ENCODE measurements around the gene SCTR.

Gene SCTR
- total RNA-seq: 0 to 0.12 (median 0) reads per million in 4 donors

GRCh38 chr2:119523952-119524694, at the start of gene SCTR:
Gene SCTR (minus strand): TSS chr2:119524483. CDS start chr2:119524226, 257 bp downstream.
- no peak for DNase-seq

- DNase-seq: no peak
Measured at GRCh38 chr2:119567292-119567691, 43.0 kb upstream of the SCTR start.

GRCh38 chr2:119565481-119565880, 41.2 kb upstream of the SCTR start:
- DNase-seq: no peak

GRCh38 chr2:119553687-119554344, 29.5 kb upstream of the SCTR start:
- no peak for DNase-seq

GRCh38 chr2:119552902-119553301, 28.6 kb upstream of the SCTR start:
- no peak for DNase-seq

GRCh38 chr2:119550856-119551255, 26.6 kb upstream of the SCTR start:
- DNase-seq: no peak

GRCh38 chr2:119550346-119550745, 26.1 kb upstream of the SCTR start:
- DNase-seq: no peak

GRCh38 chr2:119549241-119549640, 25.0 kb upstream of the SCTR start:
- DNase-seq: no peak

GRCh38 chr2:119548516-119549120, 24.3 kb upstream of the SCTR start:
- no peak for DNase-seq

GRCh38 chr2:119546447-119546767, 22.1 kb upstream of the SCTR start:
- DNase-seq: no peak

- DNase-seq: no peak
Measured at GRCh38 chr2:119545754-119546446, 21.6 kb upstream of the SCTR start.

GRCh38 chr2:119544939-119545475, 20.7 kb upstream of the SCTR start:
- DNase-seq: no peak

- peak in 1 of 5 donors; percentile 28 for DNase-seq
Measured at GRCh38 chr2:119544075-119544938, 20.0 kb upstream of the SCTR start, which contains the start of gene CFAP221. Gene CFAP221 (plus strand): TSS chr2:119544449. CDS start chr2:119546132, 1,683 bp downstream.

- DNase-seq: no peak
Measured at GRCh38 chr2:119541476-119541875, 17.2 kb upstream of the SCTR start.

GRCh38 chr2:119537792-119538191, 13.5 kb upstream of the SCTR start:
- DNase-seq: no peak

GRCh38 chr2:119536707-119537106, 12.4 kb upstream of the SCTR start:
- DNase-seq: no peak

- DNase-seq: no peak
Measured at GRCh38 chr2:119536211-119536610, 11.9 kb upstream of the SCTR start.

GRCh38 chr2:119533560-119533959, 9.3 kb upstream of the SCTR start:
- no peak for DNase-seq

GRCh38 chr2:119531292-119531691, 7.0 kb upstream of the SCTR start:
- DNase-seq: no peak

- DNase-seq: no peak
Measured at GRCh38 chr2:119527999-119528398, 3.7 kb upstream of the SCTR start.

GRCh38 chr2:119525614-119526013, 1.3 kb upstream of the SCTR start:
- no peak for DNase-seq

- no peak for DNase-seq
Measured at GRCh38 chr2:119523383-119523951, 816 bp downstream of the SCTR start.
